IPS DF 4.7 (cell line): ENCODE measurements around the gene PHACTR1.
"Not testable (repeated sequence)": the region's sequence is repeated elsewhere in the genome, so short reads cannot be mapped to it uniquely, and the experiment has no call there.

ENCODE experiments used
- DNase-seq: peaks from one replicate; pipeline ENCODE4 v3.0.0-alpha.2; 2013; ENCODE audit warnings: low spot score; ENCODE audit errors: extremely low read depth

The PHACTR1 gene

DNA sequence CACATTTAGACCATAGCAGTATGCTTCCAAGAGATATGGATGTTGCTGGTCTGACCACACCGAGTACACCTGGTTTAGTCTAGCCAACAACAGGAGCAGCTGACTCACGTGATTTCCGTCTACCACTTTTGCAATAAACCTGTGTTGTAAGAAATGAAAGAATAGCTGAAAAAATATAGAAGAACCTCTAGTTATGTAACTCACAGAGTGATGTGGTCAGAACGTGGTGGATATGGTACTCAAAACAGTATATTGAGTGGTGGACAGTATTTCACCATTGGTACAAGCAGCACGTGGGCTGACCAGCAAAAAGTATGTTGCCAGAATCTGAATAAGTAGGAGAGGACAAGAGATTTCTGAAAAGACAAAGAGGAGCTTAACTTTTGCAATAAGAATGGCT lies 384.8 kb downstream of the PHACTR1 start:
- DNase-seq, result no peak

DNA sequence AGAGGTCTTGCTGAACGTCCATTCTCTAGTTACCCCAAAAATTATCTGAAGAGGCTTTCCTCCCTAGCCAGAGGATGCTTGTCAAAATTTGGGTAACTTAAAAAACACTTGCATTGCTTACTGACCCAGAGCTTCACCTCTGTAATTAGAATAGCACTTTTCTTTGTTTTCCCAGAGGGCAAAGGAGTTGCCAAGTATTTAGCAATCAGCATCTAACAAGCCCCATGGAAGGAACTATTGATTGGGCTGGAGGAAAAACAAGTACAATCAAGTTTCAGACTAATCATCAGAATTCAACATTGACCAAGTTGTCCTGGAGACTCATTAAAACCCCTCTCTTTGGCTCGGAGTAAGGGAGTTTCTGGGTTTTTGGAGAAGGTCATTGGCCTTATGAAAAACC lies 385.4 kb downstream of the PHACTR1 start:
- DNase-seq, result no peak

DNA sequence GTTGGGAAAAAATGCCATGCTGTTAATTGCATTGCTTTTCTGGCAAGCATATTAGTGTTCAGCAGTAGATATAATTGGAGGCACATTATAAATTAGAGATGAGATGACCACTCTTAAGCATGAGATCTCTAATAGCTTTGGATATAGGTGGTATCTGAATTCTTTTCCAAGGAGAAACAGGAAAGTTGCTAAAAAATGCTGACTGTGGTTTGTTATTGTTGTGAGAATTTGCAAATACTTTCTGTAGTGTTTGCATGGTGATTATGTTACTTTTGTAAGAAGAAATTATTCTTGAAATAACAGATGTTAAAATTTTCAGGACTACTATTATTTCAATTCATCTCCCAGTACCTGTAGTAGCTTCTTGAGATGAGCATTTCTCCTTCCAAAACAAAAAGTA lies 386.6 kb downstream of the PHACTR1 start:
- no peak for DNase-seq

DNA sequence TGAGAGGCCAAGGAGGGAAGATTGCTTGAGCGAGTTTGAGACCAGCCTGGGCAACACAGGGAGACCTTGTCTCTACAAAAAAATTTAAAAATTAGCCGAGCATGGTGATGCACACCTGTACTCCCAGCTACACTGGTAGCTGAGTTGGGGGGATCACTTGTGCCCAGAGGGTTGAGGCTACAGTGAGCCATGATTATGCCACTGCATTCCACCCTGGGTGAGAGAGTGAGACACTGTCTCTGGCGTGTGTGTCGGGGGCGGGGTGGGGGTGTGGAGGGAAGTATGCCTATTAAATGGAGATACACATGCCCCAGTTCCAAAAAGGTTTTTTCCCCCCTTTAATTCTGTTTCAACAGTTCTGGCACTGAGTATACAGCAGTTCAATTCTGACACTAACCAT lies 388.6 kb downstream of the PHACTR1 start:
- DNase-seq, result no peak

DNA sequence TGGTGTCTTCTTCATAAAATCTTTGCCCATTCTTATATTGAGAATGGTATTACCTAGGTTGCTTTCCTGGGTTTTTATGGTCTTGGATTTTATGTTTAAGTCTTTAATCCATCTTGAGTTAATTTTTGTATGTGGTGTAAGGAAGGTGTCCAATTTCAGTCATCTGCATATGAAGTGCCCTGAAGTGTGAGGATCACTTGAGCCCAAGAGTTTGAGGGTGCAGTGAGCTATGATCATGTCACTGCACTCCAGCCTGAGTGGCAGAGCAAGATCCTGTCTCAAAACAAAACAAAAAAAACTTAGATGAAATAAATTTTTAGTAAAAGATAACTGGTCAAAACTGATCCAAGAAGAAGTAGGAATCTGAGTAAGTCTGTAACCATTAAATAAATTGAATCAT lies 396.4 kb downstream of the PHACTR1 start:
- DNase-seq, result no peak

DNA sequence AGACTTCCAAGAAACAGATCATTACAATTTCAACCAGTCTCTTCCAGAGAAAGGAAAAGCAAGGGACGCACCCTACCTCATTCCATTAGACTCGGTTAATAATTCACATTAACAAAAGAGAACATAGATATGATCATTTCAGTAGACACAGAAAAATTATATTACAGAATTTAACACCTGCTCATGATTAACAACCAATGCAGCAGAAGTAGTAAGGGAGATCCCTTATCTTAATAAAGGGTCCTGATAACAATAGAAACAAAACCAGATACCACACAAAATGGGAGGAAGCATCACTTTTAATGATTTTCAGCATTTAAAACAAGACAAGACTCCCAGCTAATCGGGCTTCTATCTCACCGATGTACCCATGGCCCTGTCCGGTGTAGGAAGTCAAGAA lies 396.8 kb downstream of the PHACTR1 start:
- DNase-seq, result no peak

DNA sequence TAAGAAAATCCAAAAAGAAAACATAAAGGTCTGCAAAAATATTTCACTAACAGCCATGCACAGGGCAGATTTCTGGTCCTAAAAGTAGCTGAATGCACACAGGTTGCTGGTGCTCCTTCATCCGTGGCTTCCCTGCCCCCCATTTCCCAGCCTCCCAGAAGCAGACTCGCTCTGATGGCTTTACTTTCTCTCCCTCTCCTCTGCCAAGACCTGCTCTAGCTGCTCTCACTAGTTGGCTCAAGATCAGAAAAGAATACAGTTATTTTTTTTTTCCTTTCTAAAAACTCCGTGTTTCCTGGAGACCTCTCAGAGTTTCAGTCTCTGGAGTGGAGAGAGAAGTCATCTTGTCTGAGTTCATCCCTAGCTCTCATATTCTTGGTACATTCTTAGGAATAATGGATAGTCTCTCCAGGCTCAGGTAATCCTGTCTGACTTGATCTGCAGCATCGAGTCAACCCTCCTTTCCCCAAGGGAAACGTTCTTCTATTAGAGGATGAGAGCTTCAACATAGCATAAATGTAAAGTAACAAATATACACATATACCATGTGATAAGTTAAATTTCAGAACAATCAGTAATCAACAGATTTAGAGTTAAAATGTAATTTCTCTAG lies 397.5 kb downstream of the PHACTR1 start:
- DNase-seq, result no peak

DNA sequence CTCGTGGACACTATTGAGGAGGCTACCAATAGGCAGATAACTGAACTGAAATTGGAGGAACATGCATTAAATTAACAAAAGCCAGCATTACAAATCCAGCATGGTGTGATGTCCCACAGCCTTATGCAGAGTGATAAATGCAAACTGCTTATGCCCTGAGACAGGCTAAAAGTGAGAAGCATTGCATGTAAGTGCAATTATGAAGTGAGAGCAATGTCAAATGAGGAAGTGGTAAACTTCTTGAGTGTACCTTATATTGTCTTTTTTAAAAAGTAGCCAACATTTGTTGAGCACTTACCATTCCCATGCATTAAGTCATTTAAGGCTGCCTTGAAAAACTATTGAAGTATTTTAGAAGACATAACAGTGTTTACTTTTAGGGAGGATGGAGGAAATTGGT lies 399.6 kb downstream of the PHACTR1 start:
- no peak for DNase-seq

DNA sequence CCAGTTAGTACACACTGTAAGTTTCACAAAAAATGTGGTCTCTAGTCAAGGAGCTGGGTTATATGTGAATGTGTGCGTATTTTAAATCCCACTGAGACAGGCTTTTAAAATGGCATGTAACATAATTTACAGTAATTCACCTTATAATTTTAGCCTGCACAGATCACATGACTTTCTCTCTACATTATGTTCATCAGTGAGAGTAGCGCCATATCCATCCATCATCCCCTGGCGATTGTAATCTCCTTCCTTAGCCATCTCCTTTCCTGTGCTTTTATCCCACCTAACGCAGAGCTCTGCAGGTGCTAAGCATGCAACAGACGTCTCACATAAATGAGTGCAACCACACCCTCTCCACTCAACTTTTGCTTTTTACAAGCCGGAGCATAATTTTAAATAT lies 401.0 kb downstream of the PHACTR1 start:
- DNase-seq, result no peak

DNA sequence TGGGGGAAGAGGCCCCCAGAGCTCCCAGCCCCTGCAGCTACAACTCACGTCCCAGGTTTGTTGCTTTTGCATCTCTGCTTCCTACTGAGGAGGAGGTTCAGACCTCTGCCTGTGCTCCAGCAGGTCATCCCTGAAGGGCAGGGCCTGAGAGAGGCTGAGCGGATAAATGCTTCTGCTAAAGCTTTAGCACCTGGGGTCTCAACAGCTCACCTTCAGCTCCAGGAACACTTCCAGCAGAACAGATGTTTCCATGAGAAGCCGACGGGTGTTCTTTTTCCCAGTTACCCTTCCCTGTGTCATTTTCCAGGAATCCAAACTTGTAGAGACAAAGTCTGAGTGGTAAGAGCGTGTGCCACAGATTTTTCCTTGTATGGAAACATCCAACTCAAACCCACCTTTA lies 403.0 kb downstream of the PHACTR1 start:
- DNase-seq, result no peak

DNA sequence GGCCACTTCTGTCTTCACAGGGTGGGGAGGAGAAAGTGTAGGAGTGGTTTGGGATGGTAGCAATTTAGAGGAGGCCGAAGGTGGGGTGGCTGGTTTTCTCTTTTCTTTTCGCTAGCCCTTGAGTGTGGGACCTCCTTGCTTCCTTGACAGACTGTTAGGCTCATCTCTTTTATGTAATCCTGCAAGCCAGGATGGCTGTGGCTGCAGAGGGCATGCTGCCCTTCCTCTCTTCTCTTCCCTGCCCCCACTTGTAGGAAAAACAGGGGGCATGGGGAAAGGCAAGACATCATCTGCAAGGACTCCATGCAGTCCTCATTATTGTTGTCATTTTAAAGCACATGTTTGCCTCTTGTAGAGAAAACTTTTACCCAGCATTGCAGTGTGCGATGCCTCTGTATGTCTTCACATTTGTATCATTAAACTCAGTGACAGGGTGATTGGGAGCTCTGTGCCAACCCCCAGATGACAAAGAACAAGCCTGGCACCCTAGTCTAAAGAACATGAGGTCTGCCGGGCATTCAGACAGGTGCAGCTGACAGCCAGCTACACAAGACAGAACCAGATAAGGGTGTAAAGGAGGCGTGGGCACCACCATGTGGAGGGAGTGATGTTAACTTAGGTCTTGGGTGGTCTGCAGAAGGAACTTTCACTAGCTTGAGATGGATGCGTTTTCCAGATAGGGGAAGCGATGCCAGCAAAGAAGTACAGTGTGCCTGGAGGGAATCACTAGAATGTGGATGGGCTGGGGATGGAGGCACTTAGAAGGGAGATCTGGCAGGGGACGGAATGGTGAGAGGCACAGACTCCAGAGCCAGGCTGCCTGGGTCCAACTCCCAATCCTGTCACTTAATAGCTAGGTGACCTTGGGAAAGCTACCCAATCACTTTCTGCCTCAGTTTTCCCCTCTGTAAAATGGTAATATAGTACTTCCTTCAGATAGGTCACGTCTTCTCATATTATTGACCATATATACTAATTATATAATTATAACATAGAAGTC lies 404.2 kb downstream of the PHACTR1 start:
- DNase-seq, result no peak

DNA sequence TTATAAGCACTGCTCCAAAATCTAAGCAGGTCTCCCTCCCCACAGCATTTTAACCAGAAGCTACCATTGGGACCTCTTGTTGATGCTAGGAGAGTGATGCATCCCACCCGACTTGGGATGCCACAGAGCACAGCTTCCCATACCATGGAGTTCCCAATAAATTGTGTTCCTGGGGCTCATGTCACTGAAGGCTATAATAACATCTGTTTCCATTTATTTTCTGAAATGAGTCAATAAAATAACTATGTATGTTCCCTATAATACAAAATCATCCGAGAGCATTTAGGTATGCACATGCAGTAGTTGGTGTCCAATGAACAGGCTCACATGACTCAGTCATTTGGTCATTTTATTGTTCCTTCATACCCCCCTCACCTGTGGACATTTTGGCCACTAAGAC lies 407.6 kb downstream of the PHACTR1 start:
- DNase-seq, result no peak

DNA sequence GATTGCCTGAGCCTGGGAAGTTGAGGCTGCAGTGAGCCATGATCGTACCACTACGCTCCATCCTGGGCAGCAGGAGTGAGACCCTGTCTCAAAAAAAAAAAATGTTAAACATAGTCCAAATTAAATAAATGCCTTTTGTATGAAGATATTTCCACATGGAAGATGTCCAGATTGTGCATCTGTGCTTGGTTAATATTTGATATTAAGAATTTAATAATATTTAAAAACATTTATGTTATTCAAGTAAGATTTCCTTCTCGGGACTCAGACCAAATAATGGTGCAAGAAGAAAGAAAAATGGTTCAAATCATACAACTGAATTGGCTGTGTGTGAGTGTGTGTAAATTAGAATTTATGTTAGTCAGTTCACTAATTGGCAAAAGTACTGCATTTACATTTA lies 409.3 kb downstream of the PHACTR1 start:
- DNase-seq, result no peak

DNA sequence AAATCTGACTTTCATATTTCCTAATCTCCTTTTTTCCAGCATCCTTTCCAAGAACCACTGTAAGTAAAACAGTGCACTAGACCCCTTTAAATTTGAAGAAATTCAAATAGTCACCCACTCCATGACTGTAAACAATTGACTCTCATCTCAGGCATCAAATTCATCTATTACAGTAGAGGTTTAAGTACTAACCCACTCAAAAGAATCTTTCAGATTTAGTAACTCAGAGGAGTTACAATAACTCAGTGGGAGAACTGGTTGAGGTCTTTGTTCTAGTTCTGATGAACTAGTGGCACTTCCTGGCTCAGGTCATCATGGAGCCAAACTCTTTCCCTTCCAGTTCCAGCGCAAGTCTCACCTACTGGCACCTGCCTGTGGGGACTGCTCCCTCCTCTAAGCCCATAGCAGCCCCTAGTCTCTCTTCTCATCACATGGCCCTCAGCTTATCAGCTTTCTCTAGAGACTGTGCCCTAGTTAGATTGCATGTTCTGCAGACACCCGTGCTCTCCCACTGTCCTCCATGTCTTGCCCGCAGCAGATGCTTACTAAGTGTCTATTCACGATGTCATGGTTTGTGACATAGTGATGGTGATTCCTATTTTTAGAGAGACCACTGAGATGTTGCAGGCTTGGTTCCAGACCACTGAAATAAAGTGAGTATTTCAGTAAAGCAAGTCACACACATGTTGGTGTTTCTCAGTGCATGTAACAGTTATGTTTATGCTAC lies 415.5 kb downstream of the PHACTR1 start:
- DNase-seq, result no peak

DNA sequence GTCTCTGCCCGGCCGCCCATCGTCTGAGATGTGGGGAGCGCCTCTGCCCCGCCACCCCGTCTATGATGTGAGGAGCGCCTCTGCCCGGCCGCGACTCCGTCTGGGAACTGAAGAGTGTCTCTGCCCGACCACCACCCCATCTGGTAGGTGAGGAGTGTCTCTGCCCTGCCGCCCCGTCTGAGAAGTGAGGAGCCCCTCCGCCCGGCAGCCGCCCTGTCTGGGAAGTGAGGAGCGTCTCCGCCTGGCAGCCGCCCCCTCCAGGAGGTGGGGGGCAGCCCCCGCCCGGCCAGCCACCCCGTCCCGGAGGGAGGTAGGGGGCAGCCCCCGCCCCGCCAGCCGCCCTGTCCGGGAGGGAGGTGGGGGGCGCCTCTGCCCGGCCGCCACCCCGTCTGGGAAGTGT lies 417.3 kb downstream of the PHACTR1 start:
- not testable (repeated sequence) for DNase-seq

DNA sequence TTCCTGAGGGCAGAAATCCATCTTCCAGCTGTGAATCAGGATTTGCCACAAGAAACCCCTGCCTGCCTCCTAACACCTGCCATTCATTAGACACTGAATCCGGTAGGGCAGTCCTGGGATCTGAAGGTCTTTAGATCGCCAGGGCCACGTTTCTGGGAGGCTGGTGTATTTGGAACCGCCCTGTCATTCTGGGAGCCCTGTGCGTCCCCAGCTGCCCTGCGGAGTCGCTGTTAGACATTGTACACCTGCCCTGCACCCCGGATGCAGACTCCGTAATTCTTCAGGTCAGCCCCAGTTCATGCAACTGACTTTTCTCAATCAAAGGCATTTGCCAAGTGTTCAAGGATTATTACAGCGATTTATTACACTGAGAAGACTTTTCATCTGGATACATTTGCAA lies 418.6 kb downstream of the PHACTR1 start:
- DNase-seq, result no peak

DNA sequence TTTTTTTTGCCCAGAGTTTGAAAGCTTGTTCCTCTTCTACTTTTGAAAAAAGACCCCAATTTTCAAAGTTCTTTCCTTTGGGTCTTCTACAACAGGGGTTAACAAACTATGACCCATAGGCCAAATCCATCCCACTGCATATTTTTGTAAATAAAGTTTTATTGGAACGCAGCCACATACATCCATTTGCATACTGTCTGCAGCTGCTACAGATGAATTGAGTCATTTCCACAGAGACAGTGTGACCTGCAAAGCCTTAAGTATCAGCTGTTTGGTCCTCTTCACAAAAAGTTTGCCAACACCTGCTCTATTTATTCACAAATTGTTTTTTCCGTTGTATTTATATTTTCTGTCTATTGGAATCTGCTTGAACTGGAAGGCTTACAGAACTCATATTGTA lies 422.6 kb downstream of the PHACTR1 start:
- no peak for DNase-seq

DNA sequence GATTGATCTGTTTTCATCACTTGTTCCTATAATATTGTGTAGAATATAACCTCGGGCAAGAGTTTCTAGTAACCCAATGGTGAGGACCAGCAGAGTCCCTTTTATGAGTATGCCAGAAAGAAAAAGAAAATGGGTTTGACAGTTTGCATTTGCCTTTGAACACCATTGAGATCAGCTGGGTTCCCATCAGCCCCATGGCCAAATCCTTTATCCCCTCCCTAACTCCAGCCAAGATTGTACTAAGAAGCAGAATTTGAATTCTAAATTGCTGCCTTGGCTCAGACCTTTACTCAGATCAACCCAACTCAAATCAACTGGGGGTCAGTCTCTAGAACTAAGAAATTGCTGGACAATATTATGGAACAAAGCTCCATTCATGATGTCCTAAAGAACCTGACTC lies 424.4 kb downstream of the PHACTR1 start:
- DNase-seq, result no peak

DNA sequence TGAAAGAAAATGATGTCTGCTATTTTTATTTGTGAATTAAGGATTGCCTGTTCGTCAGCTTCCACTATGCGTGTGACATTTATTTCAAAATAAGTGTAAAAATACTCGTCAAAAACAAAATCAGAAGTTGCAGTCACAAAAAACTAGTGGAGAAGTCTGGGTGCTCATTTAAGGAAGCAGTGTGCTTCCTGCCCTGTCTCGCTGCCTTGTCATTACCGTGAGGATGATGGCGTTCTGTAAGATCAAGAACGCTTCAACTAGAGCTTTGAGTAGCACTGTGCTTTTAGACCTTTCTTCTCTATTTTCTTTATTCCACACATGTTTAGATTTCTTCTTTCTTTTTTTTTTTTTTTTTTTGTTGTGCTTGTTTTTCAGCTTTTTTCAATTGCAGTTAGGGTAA lies 424.8 kb downstream of the PHACTR1 start:
- DNase-seq, result no peak

DNA sequence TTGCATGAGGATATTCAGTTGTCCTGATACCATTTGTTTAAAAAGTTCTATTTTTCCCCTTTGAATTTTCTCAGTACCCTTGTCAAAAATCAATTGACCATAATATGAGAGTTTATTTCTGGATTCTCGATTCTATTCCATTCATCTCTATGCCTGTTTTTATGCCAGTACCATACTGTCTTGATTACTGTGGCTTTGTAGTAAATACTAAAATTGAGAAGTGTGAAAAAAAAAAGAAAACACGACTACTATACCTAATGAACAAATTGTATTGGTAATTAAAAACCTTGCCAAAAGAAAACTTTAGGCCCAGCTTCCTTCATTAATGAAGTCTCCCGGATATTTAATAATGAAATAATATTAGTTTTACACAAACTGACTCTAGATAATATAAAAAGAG lies 426.0 kb downstream of the PHACTR1 start:
- no peak for DNase-seq

DNA sequence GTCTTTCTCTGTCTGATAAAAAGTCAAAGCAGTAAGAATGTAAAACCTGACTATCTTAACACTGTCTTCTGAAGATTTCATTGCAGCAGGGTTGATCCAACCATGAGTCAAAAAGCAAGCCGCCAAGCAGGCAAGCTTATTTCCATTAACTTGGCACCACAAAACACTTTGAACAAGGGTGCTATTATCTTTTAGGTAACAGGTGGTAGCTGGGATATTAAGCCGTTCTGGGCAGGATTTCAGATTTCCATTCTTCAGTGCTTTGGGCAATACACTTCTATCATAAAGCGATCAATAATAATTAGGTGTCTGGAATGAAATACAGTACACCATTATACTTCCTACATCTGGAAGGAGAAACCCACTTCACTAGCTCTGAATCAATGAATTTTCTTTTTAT lies 429.9 kb downstream of the PHACTR1 start:
- no peak for DNase-seq

DNA sequence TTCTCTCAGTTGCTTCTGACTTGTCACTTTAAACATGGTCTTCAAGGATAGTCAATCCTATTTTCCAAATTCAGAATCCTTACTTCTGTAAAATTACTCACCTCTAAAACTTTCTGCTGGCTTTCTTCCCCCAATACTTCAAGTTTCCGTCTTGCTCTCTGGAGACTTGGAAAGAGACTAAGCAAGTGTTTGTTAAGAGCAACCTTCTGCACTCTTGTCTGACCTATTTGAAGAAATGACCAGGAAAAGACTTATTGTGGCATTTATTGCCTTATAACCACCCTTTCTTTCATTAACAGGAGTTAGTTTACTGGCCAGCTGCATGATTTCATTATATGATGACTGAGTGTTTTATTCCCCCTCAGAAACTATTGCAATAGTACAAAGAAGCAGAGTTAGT lies 430.8 kb downstream of the PHACTR1 start:
- no peak for DNase-seq
